GM18873 (cell line): Measurements from ENCODE around the gene FBLN2.
"Not testable (repeated sequence)": the region's sequence is repeated elsewhere in the genome, so short reads cannot be mapped to it uniquely, and the experiment has no call there.

Experiments
- ATAC-seq: cut with Tn5 transposase; IDR thresholded peaks from one replicate; pipeline ENCODE4 v1.9.1; 2021; ENCODE audit warnings: mild to moderate bottlenecking, moderate library complexity, moderate number of reproducible peaks; ENCODE audit not compliant: unreplicated experiment, low FRiP score

FBLN2 gene

GRCh38 chr3:13513051-13513912 lies 35.6 kb upstream of the FBLN2 start:
- ATAC-seq, result no peak

- ATAC-seq, result no peak
Observed at GRCh38 chr3:13513913-13514517, 34.9 kb upstream of the FBLN2 start.

GRCh38 chr3:13514639-13515435 lies 34.1 kb upstream of the FBLN2 start:
- no peak for ATAC-seq

- ATAC-seq, result no peak
Observed at GRCh38 chr3:13515786-13516759, 32.9 kb upstream of the FBLN2 start.

GRCh38 chr3:13516760-13517135 lies 32.2 kb upstream of the FBLN2 start:
- no peak for ATAC-seq

- ATAC-seq, result no peak
Observed at GRCh38 chr3:13517253-13517977, 31.5 kb upstream of the FBLN2 start.

- no peak for ATAC-seq
Observed at GRCh38 chr3:13518516-13518953, 30.4 kb upstream of the FBLN2 start.

- no peak for ATAC-seq
Observed at GRCh38 chr3:13519006-13519791, 29.7 kb upstream of the FBLN2 start.

GRCh38 chr3:13520326-13520880 lies 28.5 kb upstream of the FBLN2 start:
- ATAC-seq, result no peak

- no peak for ATAC-seq
Observed at GRCh38 chr3:13521309-13521708, 27.6 kb upstream of the FBLN2 start.

GRCh38 chr3:13521749-13522148 lies 27.2 kb upstream of the FBLN2 start:
- not testable (repeated sequence) for ATAC-seq

GRCh38 chr3:13522236-13522635 lies 26.7 kb upstream of the FBLN2 start:
- ATAC-seq, result no peak

- no peak for ATAC-seq
Observed at GRCh38 chr3:13524979-13525669, 23.8 kb upstream of the FBLN2 start.

GRCh38 chr3:13525827-13526625 lies 22.9 kb upstream of the FBLN2 start:
- no peak for ATAC-seq

GRCh38 chr3:13526626-13526949 lies 22.3 kb upstream of the FBLN2 start:
- no peak for ATAC-seq

- ATAC-seq, result no peak
Observed at GRCh38 chr3:13528217-13528867, 20.6 kb upstream of the FBLN2 start.
